Stimulated activated CD4-positive, alpha-beta T cell treated with anti-CD3 and anti-CD28 coated beads, TNF-alpha, amount 100 ng/mL, for 4 hours (primary cell): ENCODE data around the gene PTPRD.
A peak's percentile ranks its signal among the peaks of the same experiment; 100 is the strongest.
"Not testable (repeated sequence)": the region's sequence is repeated elsewhere in the genome, so short reads cannot be mapped to it uniquely, and the experiment has no call there.

ENCODE experiments used
- DNase-seq, 3 experiments: peaks; one replicate each; pipeline ENCODE4 v3.0.0-alpha.2; 2020; ENCODE audit warnings: low read depth in 3 of 3

PTPRD gene

GRCh38 chr9:9963841-9964240 lies 649.0 kb downstream of the PTPRD start:
- DNase-seq: no peak

DNA sequence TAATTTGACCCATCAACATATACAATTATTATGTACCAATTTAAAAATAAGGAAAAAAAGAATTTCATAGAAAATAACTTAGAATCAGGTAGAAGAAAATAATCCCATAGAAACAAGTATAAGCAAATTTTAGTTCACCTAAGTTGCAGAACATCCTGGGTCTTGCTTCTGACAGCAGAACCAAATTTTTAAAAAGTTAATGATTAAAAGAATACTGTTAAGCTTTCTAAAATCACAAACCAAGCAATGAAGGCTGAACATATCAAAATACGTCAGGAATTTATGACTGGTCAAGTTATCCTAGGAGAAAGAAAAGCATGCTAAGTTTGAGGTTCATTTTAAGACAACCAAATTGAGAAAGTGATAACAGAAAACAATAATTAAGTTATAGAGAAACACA lies 650.9 kb downstream of the PTPRD start:
- DNase-seq: no peak

DNA sequence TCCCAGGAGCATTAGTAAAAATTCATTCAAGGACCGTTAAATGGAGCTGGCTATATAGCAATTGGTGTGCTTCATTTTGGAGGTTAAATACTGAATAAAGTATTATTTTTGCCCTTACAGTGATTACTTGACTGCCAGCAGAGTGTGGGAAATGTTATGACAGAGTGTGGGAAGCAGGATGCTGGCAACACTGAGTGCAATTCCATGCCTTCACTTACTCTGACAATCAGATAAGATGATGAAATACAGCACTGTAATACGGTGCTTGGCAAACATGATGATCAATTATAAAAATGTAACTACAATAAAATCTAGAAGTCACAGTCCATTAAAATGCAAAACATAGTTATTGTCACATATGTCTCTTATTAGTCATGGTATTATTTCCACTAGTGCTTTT lies 651.3 kb downstream of the PTPRD start:
- no peak for DNase-seq

DNA sequence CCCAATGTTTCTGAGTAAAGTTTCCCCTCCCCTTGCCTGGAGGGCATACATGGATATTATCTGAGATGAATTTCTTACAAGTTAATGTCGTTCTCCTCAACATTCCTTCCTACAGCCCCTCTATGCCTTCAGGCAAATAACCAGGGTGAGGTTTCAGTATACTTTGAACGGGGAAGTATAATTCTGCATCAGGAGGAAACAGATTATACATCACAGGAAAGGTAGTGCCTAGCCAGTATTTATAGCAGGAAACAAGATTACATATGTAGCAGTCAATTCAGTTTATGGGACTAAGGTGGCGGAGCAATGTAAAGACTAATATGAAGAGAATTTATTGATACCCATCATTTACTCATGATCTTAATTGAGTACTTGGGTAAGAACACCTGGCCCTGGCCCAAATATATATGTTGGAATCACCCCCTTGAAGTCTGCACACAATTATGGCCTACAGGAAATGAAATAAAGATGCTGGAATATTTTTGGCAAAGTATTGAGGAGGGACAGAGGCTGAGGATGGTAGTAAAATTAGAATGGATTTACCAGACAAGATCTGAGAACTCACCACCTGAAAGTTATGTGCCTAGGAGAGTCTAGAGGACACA lies 661.1 kb downstream of the PTPRD start:
- DNase-seq: no peak

DNA sequence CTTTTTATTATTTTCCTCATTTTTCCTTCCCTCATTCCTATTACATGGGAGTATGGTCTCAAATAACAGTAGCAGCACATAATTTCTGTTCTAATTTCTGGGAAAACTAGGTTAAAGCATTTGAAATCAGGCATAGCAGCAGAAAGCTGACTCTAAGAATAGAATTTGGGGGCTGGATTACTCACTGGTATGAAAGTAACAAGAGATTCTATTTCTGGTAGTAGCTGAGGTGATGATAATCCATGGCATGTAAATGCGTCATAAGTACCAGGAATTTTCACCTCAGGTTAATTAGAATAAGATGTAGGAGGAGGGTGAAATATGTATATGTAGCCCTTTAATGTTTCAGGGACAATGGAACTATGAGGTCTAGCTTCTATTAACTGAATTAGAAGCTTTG lies 662.0 kb downstream of the PTPRD start:
- DNase-seq: no peak

DNA sequence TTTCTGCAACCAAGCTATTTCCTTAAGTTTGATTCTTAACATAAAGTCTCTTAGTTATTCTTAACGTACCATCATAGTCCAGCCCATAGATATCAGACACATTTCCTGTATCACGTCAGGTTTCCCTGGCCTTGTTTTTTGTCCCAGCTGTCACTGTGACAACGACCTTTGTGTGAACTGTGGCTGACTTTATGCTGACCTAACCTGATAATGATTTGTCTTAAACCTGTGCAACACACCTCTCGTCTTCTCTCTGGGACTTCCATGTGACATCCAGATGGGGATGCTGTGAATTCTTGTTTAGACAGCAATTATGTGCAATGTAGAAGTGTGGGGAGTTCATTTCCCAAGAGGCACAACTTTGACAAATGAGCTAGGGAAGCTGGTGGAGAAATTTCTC lies 662.8 kb downstream of the PTPRD start:
- DNase-seq: no peak

DNA sequence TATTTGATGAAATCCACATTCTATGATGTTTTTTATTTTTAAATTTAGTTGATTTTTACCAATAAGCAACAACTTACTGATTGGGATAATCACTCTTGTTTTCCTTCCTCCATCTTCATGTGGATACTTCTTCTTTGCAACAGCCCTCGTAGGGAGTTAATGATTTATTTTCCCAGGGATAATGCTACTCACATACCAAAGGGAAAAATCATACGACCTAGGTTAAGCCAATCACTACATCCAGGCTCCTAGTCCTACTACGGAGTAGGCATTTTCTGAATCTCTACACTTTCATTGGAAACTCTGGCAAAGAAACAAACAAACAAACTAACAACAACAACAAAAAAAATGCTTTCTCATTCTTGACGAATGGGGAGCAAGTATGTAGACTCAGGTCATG lies 663.4 kb downstream of the PTPRD start:
- DNase-seq: no peak

DNA sequence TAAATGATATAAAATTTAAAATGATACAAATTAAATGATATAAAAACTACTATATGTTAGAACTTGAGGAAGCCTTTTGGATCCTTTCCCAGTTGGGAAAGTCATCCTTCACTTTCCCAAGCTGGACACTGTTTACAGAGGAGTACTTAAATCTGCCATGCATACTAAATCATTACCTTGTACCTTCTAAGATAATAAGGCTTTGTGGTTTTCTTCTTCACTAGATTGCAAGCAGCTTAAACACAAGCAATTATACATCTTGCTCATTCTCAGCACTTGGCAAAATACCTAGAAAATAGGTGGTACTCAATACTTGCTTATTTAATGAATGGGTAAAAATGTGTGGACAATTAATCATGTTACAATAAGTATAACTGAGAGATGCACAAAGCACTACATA lies 666.8 kb downstream of the PTPRD start:
- DNase-seq: no peak

DNA sequence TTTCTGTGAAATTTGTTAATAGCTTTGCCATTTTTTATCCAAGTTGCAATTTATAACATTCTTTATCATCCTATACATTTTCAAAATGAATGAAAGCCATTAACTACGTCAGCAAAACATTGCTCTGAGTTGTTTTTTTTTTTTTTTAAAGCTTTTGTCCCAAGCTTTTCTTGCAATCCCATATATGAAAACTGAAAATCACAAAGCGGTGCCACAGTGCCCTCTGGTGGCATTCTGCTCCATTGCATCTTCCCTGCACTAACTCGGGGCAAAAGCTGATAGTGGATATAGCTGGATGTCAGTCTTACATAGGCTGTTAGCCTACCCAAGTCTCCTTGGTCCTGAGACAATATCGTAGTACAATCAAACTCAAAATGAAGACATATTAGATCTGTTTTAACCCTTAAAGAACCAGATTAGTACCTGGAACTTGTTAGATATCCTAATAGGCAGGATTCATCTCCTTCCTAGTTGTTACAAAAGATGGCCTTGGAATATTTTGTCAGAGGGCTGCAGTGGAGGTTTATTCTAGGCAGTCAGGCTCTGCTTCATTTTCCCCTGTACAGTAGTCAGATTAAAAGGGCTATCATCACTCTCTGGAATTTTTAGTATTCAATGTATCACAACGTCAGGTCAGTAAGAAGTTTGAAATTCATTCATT lies 669.9 kb downstream of the PTPRD start:
- DNase-seq: peak in 2 of 3 experiments; percentile 2 to 3

DNA sequence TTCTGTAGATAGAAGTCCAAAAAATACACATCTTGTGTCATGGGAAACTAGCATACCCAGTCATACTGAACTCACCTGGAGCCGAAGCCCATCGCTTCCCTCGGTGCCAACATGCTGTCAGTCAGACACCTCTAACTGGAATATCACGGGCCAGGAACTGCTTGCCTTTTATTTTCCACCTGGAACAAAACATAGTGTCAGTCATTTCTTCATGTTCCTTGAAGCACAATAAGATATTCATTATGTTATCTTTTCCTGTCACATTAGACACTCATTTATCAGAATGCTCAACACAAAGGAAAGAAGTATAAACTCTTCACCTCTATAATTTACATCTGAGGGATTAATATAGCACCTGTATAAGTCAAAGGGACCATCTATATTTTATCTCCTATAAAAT lies 674.4 kb downstream of the PTPRD start:
- DNase-seq: no peak

DNA sequence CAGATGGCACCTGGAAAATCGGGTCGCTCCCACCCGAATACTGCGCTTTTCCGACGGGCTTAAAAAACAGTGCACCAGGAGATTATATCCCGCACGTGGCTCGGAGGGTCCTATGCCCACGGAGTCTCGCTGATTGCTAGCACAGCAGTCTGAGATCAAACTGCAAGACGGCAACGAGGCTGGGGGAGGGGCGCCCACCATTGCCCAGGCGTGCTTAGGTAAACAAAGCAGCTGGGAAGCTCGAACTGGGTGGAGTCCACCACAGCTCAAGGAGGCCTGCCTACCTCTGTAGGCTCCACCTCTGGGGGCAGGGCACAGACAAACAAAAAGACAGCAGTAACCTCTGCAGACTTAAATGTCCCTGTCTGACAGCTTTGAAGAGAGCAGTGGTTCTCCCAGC lies 681.3 kb downstream of the PTPRD start:
- not testable (repeated sequence) for DNase-seq

DNA sequence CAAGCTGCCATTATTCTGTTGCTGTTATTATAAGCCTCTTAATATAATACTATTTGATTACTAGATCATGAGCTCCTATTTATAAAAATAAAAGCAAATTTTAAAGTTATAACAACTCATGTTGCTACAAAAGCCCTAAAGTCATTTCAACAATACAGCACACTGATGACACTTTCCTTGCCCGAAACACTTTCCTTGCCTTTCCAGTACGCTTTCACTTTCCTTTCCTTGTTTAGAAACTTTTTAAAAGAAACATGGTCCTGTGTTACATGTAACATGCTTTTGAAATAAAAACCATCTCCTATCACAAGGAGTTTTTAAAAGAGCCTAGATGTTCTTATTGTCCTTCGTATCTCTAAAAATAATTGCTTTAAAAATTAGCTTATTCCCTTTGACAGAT lies 688.4 kb downstream of the PTPRD start:
- DNase-seq: no peak

DNA sequence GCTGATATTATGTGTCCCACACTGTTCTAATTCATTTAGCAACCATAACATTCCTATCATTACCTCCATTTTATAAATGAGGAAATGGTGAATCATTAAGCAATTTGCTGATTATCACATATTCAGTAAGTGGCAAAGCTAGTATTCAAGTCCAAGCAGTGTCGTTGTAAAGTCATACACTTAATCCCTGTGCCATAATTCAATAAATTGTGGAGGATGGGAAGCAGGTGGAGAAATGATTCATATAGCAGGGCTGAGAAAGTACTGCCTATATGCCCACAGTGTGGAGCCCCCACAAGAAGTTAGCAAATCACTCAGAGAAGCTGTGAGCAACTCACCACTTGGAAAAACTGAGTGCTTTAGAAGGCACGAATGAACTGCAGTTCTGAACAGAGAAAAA lies 691.0 kb downstream of the PTPRD start:
- DNase-seq: no peak

DNA sequence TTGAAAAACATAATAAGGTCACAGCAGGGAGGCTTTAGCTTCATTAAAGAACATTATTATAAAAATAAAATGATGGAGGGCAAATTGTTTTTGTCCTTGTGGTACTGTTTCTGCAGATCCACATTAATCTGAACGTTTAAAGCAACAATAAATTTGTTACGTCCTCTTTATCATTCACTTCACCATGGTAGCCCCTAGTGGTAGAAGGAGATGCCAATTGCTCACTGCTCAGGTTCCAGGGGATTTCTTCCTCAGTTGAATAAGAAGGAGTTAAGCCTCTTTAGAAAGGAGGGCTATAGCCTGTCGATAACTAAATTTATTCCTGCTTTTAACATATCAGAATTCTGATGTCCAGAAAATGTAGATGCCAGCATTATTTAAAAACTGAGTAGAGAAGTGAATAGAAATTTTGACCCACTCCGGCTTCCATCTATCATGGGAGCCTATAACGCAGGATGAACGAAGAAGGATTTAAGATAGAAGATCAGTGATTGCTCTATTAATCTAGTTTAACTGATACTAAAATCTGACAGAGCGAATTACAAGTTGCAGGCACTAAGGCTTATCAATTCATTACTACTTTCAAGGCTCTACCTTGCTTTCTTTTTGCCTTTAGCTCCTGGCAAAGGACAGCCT lies 692.3 kb downstream of the PTPRD start:
- DNase-seq: no peak

GRCh38 chr9:9919174-9919775 lies 693.5 kb downstream of the PTPRD start:
- DNase-seq: no peak

DNA sequence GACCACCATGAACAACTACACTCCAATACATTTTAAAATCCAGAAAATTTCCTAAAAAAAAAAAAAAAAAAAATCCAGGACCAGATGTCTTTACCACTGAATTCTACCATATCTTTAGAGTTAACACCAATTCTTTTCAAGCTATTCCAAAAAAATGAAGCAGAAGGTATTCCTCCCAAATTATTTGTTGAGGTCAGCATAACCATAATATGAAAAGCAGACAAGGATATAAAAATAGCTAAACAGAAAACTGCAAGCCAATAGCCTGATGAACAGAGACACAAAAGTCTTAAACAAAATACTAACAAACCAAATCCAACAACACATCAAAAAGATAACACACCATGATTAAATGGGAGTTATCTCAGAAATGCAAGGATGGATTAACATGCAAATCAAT lies 695.4 kb downstream of the PTPRD start:
- DNase-seq: no peak

GRCh38 chr9:9914174-9914573 lies 698.6 kb downstream of the PTPRD start:
- DNase-seq: no peak

- DNase-seq: no peak
Measured at GRCh38 chr9:9913276-9913832, 699.4 kb downstream of the PTPRD start.

GRCh38 chr9:9912459-9912858 lies 700.3 kb downstream of the PTPRD start:
- DNase-seq: no peak

GRCh38 chr9:9905736-9906135 lies 707.1 kb downstream of the PTPRD start:
- no peak for DNase-seq

DNA sequence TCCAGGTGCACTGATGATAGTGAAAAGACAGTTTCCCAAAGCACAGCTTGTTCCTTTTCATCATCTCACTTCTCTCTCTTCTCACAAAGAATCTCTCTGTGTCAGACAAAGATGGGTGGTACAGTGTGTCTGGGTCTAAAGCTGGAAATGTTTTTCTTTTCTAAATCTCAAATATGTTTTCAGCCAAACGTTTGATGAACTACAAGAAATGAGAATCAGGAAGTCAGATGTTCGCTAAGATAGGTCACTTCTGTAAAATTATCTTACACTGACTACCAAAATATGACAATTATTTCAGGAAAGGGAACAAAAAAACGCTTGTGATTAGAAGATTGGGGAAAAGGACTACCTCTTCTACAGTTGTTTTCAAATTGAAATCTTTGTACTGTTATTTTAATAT lies 708.8 kb downstream of the PTPRD start:
- DNase-seq: no peak

DNA sequence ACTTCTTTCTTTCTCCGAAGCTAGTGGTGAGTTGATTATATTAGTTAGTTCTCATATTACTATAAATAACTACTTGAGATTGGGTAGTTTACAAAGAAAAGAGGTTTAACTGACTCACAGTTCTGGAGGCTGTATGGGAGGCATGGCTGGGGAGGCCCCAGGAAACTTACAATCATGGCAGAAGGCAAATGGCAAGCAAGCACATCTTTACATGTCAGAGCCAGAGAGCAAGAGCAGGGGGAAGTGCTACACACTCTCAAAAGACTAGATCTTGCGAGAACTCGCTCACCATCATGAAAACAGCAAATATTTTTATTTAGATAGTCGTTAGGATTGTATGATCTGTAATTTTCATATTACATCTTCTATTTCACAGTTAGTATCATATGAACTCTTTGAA lies 711.2 kb downstream of the PTPRD start:
- no peak for DNase-seq

DNA sequence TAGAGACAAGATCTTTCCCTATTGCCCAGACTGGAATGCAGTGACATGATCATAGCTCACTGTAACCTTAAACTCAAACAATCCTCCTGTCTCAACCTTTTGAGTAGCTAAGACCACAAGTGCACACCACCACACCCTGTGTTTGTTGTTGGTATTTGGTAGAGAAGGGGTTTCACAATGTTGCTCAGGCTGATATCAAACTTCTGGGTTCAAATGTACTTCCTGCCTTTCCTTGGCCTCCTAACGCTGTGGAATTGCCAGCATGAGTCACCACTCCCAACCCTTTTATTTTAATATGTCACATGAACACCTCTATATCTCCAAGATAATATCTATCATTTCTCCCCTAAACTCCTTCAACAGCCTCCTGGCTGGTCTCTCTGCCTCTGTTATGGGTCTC lies 719.0 kb downstream of the PTPRD start:
- no peak for DNase-seq
